Activated CD4-positive, alpha-beta T cell treated with anti-CD3 and anti-CD28 coated beads, Interleukin-2, Interleukin-4, amounts not matched to agents 100 ng/mL and 50 ng/mL, durations not matched to agents 16 hours and 8 hours (primary cell): ENCODE results near the gene CCNE1.
A peak's percentile ranks its signal among the peaks of the same experiment; 100 is the strongest.

ENCODE experiments used
- DNase-seq: peaks from one replicate; pipeline ENCODE4 v3.0.0-alpha.2; 2020; ENCODE audit warnings: low spot score

Gene CCNE1

DNA sequence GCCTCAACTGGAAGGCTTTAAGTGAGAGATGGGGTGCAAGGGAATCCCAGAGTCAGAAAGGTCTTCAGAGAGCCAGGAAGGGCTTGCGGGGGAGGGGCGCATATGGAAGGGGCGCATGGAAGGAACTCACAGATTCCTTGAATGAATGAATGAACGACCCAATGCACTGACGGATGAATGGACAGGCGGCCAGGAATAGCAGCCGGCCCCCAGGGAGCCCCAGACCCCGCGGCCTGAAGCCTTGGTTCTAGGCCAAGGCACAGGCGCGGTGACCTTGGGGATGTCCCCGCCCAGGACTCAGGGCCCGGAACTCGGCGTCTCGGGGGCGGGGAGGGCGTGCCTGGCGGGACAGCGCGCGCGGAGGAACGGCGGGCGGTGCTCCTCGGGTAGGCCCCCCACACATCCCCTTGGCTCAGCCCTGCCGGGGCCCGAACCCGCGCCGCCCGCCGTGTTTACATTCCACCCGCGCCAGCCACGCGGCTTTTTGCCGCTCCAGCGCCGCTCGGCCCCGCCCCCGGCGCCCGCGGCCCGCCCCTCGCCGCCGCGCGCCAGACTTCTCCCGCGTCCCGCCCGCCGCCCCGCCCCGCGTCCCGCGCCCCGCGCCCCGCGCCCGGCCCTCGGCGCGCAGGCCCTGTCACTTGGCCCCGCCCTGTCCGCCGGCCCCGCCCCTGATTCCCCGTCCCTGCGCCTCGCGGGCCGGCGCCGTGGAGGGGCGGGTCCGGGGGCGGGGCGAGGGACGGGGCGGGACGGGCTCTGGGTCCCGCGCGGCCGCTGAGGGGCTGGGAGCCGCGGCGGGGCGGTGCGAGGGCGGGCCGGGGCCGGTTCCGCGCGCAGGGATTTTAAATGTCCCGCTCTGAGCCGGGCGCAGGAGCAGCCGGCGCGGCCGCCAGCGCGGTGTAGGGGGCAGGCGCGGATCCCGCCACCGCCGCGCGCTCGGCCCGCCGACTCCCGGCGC, at the start of gene CCNE1:
TSS of gene CCNE1 (plus strand) at position 867 of the 955 bp plus-strand sequence. CDS start 565 bp downstream, outside the sequence.
- DNase-seq, result peak; percentile 92

DNA sequence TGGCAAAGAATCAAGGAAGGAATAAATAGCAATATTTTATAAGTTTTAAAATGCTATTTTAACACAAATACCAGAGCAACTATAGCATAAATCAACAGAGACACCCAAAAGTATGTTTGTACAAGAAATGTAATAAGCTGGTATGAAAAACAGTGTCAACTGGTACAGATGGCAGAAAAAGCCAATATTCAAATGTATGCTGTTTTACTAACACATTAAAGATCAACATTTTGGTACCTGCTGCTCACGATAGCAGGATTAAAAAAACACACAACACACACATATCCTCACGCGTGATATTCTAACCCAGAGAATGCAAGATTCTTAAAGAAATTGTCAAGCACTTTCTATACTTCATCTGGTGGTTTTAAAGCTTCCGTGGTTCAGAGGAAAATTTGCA, 48.6 kb upstream of the CCNE1 start:
- no peak for DNase-seq

DNA sequence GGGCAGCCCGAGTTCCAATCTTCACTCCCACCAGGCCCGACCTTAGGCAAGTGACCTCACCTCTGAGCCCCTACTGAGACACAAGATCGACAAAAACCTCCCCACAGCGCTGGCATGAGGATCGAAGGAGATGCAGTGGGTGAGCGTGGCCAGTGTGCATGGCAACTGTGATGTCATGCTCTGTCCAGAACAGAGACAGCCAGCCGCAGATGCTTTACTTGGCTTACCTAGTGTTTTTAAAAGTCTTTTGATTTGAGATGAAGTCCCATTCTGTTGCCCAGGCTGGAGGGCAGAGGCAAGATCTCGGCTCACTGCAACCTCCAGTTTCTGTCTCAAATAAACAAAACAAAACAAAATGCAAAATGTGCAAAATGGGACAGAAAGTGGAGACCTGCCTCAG, 47.4 kb upstream of the CCNE1 start:
- no peak for DNase-seq

DNA sequence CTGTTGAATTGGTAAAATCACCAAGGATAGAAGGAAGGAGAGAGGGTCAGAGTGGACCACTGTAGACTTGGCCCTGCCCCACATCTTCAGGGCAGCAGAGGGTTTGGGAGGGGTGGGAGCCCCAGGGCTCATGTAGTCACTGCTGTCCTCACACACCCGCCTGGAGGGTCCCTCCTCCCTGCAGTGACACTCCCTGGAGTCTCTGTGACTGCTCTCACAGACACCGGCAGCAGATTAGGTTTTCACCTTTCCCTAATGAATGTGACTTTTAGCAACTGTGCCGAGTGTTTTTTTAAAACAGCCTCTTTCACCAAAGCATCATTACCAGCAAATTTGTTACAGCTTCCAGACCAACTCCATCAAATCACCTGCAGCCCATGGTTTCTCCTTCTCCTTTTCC, 45.7 kb upstream of the CCNE1 start:
- no peak for DNase-seq

DNA sequence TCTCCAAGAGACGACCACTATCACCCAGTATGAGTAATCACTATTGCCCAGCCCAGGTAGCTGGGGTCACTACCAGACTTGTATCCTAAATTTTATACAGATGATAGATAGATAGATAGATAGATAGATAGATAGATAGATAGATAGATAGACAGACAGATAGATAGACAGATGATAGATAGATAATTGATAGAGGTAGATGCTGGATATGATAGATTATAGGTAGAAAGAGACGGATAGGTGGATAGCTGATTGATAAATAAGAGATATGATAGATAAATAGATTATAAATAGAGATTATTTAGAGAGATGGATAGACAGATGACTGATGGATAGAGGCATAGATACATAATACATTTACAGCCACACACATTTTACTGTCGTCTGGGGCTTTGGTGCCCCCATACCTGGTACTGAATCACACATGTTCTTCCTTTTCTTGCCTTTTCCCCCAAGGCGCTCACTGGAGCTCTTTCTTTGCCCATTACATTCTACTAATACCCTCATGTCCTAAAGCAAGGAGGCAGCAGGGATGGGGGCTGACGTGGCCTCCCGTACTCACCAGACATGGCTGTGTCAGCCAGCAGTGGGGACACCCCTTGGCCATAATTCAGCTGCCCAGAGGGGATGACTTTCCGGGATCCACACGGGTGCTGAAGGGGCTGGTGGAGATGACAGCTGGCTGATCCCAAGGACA, 44.6 kb upstream of the CCNE1 start:
- no peak for DNase-seq

DNA sequence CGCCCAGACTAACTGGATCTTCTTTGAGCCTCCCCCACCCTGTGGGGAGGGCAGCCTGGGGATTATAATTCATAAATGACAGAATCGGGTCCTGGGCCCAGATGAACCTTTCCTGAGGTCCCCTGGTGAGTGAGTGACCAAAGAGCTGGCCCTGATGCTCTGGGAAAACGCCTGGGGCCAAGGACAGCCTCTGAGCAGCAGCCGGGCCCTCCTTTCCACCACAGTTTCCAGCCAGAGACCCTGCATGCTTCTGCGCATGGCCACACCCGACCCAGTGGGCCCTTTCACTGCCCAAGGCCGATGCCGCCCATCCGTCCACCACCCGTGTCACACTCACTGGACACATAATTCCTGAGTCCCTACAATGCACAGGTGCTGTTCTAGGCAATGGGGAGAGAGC, 43.6 kb upstream of the CCNE1 start:
- no peak for DNase-seq

DNA sequence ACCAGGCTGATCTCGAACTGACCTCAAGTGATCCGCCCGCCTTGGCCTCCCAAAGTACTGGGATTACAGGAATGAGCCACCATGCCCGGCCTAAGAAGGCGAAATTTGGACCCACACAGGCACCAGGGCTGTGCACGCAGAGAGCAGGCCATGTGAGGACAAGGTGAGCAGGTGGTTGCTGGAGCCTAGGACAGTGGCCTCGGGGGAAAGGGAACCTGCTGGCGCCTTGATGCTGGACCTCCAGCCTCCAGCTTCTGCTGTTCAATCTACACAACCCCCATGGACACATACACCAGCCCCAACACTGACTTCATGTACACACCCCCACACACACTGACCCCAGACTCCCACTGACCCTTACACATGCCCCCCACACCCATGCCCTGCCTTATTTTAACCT, 41.8 kb upstream of the CCNE1 start:
- DNase-seq, result no peak

DNA sequence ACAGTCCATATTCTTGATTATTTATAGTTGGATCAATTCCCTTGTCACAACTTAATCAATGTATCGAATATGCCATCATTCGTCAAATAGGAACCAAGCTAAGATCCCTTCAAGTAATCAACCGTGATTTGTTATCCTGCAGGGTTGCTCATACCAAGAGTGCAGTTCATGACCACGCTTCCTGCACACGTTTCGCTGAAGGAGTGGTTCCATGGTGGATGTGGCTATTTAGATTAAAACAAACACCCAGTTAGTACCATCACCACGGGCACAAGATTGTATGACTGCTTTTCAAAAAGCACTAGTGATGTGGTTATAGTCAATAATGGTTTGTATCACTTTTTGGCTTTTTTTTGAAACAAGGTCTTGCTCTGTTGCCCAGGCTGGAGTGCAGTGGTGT, 41.1 kb upstream of the CCNE1 start:
- peak; percentile 57 for DNase-seq

DNA sequence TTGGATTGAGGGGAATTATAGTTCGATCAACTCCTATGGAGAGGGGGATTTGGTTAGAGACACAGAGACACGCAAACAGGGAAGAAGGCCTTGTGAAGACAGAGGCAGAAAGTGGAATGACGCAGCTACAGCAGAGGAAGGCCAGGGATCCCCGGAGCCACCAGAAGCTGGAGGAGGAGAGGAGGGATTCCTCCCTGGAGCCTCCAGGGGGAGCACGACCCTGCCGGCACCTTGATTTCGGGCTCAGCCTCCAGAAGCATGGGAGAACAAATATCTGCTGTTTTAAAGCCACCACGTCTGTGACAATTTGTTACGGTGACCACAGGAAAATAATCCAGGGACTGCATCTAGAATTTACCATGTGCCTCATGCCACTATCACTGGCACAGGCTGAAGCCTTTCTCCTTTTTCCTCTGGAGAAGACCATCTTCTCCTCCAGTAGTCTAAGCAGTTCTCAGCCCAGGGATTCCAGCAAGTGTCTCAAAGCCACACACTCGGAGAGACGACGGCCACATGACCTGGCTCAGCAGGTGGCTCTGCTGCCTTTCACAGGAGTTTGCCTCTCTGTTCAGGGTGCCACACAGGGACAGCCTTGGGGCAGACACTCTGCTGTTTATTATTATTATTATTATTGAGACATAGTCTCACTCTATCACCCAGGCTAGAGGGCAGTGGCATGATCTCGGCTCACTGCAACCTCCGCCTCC, 39.9 kb upstream of the CCNE1 start:
- peak; percentile 11 for DNase-seq

DNA sequence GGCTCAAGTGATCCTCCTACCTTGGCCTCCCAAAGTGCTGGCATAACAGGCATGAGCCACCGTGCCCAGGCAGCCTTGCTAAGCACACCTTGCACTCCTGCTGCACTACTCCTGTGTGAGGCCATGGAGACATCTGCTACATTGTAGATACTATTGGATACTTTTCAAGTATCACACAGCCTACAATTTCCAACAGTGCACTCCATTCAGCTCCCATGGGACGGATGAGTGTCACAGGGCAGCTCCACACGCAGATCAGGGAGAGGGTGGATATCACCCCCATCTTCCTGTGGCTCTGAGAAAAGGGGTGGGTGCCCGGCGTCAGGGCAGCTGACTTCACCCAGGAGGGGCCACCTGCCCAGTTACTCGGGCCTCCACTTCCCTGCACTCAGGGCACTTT, 39.1 kb upstream of the CCNE1 start:
- DNase-seq, result no peak

DNA sequence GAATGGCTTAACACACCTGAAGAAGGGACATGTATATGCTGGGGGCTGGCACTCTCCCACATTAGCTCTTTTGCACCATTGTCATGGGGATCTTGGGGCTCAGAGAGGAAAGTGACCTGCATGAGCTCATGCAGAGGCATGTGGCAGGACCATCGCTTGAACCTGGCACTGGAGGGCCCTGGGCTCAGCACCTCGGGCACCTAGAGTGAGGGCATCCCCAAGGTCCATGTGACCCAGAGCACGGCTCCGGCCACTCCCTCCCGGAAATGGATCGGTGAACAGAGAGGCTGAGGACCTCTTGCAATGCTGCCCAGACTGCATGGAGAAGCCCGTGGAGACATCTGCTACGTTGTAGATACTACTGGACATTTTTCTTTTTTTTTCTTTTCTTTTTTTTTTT, 38.6 kb upstream of the CCNE1 start:
- no peak for DNase-seq

DNA sequence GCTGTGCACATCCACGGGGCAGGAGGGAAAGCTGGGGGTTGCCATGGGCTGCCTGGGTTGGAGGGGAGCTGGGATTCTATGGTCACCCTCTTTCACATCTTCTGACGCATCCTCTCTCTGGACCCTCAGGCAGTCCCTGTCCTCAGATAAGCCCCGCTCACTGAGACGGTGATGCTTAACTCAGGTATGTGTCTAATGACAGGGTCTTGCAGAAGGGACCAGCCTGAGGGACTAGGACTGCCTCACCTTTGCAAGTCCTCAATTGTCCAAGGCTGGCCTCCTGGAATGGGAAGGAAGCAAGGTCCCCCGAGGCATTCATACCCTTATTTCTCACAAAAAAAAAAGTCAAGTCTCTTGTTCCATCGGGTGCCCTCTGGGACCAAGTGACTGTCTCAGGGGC, 37.7 kb upstream of the CCNE1 start:
- DNase-seq, result no peak

DNA sequence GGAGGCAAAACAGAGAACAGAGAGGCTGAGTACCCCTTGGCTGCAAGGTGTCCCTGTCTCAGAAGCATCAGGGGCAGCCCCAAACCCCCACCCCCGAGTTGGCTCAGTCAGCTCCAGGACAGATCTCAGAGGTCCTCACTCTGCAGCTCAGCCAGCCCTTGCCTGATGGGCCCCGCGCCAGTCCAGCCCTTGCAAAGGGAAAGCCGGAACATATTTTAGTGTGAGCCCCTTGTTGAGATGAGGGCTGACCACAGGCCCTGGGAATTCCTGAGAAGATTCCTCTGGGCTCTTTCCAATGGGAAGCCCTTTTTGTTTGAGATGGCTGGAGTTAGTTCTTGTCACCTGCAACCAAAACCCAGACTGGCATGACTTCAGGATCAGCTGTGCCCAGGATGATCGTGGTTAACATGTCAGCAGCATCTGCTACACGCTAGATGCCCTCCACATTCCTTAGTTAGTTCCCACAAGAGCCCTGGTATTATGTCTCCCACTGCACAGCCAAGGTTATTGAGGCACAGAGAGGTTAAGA, 33.9 kb upstream of the CCNE1 start:
- no peak for DNase-seq

DNA sequence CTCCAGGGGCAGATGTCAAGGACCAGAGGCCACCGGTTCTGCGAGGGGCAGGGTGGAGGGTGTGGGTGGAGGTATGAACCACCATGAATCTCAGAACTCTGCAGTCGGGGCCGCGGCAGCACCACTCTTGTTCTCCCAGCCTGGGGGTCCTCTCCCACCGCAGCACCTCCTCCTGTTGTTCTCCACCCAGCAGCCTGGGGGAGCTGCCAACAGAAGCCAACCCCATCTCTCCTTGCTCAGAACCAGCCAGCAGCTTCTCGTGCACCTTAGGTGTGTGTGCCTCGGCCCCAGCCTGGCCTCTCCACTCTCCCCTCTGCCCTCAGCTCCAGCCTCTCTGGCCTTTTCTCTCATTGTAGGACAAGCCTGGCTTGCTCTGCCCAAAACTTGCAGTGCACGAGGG, 31.9 kb upstream of the CCNE1 start:
- no peak for DNase-seq

DNA sequence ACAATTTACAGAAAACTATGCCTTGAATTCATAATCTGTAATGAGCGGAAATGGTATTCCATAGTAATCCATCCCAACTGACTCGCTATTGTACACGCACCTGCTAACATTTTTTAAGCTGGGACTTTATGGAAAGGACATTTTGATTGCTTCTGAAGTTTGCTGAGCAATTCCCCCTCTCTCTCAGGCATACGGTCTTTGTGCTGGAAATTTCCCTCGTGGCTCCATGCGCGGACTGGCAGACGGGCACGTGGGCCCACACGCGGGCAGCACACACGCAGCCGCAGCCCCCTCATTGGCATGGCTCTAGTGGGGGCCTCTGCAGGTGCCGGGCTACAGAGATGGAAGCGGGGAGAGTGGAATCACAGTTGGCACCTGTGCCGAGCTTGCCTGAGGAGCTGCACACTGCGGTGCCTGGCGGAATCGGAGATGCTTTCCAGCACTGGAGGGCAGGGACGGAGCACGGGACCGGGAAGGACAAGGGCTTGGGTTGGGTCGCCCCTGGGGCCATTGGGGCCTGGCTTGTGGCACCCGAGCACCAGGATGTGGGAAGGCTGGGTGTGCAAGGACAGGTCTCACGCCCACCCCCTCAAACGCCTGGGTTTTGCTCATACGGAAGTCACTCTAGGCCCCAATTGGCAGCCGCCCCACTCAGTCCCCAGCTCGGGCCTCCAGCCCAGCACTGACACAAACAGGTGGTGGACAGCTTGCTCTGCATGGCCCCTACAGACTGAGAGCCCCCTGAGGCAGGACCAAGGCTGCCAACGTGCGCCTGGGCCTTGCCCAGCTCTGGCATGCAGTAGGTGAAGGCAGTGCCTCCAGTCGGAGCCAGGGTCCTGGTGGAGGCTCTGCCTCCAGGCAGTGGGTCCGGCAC, 30.2 kb upstream of the CCNE1 start:
- DNase-seq, result no peak

DNA sequence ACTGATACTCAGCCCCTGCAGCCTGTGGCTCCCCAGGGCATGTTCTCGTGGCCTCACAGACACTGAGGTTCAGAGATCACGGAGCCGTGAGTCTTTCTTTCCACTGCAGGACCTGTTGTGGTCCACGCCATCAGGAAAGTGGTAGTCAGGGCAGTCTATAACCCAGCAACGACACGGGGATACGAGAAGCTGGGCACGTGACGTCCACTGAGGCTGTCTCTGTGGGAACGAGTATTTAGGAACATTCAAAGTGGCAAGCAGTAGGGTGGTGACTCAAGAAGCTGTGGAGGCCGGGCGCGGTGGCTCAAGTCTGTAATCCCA, 29.6 kb upstream of the CCNE1 start:
- DNase-seq, result no peak

DNA sequence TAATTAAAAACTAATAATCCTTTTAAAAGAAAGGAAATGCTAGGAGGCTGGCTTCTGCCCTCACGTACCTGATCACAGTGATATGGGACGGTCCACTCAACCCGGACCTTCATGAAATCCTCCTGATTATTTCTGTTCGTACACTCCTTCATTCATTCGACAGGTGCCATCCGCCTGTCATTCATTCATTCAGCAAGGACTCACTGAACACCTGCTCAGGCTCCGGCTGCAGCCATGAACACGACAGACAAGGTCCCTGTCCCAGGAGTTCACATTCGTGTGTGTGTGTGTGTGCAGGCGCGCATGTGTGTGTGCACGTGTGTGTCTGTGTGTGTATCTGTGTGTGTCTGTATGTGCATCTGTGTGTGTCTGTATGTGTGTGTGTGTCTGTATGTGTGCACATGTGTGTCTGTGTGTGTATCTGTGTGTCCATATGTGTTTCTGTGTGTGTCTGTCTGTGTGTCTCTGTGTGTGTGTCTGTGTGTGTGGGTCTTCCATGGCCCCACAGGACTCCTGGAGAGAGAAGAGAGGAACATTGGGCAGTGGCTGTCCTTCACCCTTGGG, 28.1 kb upstream of the CCNE1 start:
- no peak for DNase-seq

DNA sequence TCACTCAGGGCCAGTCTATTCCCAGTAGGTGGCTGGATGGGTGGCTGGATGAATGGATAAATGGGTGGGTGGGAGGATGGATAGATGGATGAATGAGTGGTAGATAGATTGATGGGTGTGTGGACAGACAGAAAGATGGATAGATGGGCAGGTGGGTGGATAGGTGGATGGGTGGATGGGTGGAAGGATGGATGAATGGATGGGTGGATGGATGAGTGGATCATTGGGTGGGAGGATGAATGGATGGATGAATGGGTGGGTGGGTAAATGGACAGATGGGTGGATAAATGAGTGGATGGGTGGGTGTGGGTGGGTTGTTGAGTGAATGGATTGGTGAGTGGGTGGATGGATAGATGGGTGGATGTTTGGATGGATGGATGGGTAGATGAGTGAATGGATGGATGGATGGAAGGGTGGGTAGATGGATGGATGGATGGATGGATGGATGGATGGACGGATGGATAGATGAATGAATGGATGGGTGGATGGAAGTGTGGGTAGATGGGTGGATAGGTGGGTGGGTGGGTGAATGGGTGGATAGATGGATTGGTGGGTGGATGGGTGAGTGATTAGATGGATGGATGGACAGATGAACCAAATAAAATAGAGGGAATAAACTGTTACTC, 27.1 kb upstream of the CCNE1 start:
- DNase-seq, result no peak

DNA sequence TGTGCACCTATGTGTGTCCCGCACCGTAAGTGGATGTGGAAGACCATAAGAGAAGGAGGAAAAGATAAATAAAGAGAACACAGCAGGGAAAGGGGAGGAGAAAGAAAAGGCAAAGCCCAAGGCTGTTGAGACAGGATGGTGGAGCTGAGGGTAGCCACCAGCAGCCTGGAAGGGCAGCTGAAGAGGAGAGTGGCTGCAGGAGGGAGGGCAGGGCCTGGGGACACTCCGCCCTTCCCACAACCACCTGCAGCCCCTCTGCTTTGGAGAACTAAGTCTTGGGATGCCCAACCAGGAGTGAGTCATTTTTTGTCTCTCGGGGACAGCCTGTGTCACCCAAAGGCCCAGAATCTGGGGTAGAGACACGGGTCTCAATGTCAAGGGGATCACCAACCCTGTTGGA, 26.4 kb upstream of the CCNE1 start:
- no peak for DNase-seq

DNA sequence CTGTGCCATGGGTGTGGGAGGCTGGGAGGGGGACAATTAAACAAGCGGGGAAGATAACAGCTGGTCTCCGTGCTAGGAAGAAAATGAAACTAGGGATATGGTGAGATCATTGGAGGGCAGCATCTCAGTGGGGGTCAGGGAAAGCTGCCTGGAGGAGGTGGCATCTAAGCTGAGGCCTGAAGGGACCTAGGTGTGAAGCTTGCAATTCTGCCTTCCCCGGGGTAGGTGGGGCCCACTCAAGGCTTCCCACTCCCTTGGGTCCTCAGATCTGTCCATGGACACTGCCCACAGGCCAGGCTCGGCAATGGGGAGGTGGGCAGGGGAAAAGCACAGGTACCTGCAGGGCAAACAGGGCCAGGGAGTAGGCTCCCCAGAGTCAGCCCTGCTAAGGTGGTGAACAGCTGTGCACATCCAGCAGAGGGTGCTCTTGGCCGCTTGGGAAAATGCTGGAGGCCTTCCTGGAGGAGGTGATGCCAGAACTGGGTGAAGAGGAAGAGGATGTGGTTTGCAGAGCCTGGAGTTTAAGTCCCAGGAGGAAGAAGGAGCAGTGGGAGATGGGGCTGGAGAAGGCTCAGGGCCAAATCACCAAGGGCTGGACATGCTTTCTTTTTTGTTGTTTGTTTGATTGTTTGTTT, 25.7 kb upstream of the CCNE1 start:
- peak; percentile 14 for DNase-seq
